ENCODE measurements around the gene ARHGEF19.
"Not testable (repeated sequence)": the region's sequence is repeated elsewhere in the genome, so short reads cannot be mapped to it uniquely, and the experiment has no call there.

ARHGEF19 gene

DNA sequence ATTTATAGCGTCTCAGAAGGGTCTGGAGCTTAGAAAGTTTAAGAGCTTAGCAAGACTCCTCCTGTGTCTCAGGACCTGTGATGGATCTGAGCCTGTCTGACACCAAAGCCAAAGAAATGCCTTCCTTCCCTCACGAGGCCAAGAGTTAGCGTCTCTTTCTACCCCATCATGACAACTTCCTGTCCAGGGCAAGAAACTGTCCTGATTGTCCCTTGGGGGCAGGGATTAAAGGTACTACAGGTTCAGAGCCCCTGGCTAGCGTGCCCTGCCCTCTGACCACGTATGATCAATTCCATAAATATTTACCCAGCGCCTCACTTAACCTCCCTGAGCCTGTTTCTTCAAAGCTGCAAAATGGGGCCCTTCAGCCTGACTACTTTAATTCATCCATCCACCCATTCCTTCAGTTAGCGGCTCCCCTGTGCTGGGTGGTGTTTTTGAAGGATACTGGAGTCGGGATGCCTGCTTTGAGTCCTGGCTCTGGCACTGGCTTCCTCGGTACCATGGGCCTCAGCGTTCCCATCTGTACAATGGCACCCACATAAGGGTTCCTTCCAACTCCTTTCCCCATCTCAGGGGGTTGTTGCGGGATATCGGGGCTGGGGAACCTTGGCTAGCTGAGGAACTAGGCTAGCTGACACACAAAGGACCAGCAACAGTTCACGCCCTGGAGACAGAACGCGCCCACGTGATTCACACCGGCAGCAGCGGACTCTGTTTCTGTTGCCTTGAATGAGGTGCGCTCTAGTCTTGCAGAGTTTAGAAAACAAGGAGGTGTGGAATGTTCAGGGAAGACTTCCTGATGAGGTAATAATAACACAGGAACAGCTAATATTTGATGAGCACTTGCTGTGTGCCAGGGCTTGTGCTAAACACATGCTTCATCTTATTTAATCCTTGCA is 33.6 kb downstream of the ARHGEF19 start:
- DNase-seq = no peak

DNA sequence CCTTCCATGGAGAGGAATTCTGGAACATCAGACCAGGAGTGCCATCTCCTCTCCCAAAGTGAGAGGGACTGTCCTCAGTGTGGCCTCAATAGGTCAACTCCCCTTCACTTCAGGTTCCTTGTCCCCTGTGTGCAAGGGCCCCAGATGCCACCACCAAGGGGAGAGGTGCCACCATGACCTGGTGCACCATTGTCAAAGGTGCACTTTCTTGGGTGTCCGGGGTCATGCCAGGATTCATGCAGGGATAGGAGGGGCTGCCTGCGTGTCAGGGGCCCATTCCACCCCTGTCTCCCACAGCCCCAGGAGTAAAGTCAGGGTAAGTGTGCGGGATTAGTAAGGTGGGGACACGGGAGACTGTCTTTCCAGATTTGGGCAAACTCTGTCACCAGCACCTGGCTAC is 35.1 kb downstream of the ARHGEF19 start:
- DNase-seq = no peak

DNA sequence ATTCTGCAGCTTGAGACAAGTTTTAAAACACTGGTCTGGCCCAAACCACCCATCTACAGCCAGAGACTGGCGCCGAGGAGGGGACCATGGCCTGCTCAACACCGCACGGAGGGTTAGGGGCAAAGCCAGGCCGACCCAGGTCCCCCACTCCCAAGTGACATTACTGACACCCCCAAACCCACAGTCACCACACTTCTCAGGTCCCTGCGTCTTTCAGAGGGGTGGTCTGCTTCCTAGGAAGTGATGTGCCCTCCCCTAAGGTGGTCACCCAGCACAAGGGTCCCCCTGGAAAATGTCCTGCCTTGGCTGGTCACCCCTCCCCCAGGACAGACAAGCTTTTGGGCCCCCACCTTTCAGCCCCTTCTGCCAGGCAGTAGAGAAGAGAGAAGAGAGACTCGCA is 35.8 kb downstream of the ARHGEF19 start:
- DNase-seq = no peak

DNA sequence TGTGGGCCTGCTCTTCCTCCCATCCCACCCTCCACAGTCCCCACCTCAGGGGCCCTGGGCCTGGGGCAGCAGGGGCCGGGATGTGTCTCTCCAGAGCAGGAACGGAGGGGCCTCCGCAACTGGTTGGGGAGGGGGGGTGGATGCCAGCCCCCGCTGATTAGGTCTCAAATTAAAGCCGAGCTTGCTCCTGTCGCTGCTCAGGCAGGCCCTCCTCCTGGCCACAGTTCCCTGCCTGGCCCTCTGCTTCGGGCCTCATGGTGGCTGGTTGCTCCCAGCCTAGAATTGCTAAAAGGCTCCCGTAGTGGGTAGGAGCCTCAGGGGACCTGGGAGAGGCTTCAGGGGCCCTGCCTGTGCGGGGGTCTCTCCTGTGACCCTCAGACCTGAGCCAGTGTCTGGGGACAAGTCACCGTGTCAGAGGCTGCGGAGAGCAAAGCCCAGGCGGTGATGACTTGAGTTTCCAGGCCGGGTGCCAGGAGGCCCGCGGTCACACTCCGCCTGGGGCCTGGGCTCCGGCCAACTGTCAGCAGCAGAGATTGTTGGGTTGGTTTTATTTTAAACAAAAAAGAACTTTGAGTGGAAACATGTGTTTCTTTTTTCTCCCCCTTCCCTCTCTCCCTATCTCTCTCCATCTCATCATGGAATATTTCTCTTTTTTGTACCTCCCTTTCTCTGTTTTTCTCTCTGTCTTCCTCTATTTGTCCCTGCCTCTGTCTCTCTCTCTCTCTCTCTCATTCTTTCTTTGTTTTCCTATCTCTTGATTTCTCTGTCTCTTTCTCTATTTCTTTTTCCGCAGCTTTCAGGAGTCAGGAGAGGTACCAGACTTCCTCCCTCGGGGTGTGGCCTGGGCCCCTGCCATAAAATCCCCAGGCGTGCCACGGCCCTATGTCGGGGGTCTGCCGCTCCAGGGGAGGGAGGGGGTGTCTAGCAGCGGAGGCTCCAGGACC is 36.6 kb downstream of the ARHGEF19 start:
- no peak for DNase-seq

DNA sequence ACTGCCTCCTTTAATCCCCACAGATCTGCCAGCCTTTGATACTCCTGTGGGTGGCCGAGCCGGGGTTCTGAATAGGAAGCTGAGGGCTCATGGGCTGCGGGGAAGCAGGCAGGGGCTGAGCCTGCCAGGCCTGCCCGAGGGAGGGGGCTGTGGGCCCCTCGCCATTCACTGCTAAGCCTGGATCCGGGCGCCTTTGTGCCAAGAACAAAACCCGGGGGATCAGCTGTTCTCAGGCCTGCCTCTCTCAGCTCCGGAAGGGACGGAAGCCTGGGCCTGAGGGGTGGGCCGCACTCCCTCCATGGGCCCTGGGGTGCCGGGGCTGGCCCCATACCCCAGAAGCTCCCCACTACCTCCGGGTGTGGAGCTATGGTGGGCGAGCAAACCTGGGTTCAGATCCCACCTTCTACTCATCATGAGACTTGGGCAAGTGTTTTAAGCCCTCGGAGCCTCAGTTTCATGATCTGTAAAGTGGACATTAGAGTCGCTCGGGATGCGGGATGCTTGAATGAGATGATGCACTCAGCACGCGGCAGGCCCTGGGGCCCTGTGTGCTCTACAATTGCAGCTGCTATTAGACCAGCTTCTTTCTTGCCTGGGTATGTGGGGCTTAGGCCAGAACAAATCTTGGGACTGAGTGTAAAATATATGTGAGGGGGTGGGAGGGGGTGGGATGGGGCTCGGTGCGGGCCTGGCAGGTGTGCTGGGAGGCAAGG is 37.4 kb downstream of the ARHGEF19 start:
- DNase-seq = no peak

DNA sequence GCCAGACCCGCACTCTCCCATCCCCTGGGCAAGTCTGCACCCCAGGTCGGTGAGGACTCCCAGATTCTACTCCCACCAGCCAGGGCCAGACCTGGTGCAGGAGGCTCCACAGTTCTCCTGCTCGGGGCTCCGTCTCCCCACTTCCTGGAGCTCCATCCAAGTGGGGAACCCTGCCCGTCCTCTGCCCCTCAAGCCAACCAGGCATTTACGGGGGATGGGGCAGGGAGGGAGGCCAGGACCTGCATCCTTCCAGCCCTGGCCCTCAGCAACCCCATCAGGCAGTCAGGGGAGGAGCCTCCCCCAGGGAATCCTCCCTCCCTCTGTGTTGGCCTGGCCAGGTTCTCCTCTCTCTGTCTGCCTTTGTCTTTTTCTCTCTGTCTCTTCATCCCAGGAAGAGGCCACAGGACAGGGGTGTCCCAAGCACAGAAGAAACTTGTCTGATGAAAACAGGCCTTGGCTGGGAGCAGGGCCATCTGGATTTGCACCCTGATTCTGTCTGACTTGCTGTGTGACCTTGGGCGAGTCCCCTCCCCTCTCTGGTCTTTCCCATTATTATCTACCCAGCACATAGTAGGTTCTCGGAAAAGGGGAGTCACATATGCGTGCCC is 38.1 kb downstream of the ARHGEF19 start:
- DNase-seq = no peak

DNA sequence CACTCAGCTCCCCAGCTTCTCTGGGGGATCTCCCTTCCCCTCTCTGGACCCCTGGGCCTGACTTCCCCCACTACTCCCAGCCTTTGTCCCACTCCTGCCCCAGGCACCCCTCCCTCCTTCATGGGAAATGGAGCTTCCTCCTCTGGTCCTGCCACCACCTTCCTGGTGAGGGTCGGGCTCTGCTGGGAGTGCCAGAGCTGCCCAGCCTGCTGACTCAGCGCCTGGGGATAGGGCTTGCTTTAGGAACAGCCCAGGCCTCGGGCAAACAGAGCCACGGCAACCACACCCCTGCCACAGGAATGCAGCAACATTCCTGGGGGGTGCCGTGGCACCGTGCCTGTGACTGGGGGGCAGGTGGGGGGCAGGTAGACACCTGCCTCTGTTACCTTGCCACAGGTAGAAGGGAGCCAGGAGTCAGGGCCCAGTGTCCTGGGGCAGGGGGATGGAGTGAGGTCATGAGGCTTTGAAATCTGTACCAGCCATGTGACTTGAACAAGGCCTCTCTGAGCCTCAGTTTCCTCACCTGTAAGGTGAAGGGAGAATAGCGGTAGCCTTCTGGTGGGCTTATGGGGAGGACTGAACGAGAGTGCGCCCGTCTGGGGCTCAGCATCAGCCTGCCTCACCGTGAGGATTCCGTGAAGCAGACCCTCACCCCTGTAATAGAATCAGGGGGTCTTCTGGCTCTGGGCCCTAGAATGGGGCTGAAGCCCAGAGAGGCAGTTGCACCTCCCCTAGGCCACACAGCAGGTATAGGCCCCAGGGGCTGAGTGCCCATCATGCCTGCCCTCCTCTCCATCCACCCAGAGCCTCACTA is 38.8 kb downstream of the ARHGEF19 start:
- no peak for DNase-seq

DNA sequence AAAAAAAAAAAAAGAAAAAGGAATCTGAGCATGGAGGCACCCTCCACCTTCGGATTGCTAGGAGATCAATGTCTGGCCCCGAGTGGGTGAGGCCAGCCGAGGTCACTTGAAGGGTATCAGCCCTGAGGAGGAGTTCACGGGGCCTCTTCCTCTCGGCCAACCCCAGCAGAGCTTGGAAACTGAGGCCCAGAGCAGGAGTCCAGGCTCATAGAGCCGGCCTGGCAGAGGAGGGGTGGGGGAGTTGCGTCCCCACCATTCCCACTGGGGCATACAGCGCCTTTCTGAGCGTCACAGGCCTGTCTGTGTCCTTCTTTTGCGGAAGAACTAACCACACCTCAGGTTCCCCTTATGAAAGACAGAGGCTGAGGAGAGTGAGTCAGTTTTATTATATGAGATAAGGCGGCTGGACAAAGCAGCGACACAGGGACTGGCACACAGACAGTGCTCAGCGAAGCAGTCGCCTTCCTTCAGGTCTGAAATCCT is 39.4 kb downstream of the ARHGEF19 start:
- no peak for DNase-seq

DNA sequence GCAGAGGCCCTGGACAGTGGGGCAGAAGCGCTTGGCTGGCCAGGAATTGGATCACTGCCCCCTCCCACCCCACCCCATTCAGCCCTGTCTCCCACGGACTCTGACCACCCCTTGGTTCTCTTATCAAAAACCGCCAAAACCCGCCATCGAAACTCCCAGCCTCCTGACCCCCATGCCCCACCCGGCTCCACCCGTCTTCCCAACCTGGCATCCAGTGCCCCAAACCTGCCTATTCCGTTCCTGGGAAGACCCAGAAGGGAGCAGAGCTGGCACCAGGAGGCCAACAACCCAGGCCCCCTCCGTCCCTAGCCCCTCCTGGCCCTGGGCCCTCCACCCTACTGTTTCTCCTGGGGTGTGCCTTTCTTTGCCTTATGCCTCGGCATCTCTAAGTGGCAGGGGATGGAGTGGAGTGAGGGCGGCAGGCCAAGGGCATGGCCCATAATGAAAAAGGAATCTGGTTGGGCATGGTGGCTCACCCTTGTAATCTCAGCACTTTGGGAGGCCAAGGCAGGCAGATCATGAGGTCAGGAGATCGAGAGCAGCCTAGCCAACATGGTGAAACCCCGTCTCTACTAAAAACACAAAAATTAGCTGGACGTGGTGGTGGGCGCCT is 40.1 kb downstream of the ARHGEF19 start:
- no peak for DNase-seq

DNA sequence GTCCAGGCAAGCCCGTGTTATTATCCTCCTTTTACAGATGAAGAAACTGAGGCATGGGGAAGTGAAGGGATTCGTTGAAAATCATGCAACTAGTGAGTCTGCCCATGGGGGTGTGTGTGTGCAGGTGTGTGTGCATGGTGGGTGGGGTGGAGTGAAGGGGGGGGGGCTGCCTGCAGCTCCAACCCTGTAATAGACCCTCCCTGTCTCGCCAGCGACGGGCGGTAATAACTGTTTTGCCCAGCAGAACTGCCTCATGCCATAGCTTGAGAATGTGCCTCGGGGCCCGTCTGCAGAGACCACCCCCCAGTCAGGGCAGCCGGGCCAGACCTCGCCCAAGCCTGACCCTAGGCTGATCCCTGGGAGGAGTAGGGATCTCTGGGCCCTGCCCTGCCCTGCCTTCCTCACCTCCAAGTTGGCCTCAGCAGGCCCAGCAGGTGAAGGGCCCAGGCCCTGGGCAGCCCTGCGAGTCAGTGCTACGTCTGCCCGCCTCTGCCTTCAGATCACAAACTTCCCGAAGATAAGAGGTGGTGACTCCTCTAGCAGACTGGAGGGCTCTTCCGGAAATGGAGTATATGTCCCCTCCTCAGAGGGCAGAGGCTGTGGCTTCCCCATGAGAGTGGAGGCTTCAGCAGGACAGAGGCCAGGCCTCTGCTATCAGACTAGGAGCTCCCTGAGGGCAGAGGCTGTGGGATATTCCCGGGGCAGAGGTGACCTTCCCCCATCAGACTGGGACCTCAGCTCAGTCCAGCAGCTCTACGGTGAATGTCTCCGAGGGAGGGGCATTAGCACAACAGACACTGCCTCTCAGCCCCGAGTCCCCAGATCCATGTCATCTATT is 40.9 kb downstream of the ARHGEF19 start:
- no peak for DNase-seq

DNA sequence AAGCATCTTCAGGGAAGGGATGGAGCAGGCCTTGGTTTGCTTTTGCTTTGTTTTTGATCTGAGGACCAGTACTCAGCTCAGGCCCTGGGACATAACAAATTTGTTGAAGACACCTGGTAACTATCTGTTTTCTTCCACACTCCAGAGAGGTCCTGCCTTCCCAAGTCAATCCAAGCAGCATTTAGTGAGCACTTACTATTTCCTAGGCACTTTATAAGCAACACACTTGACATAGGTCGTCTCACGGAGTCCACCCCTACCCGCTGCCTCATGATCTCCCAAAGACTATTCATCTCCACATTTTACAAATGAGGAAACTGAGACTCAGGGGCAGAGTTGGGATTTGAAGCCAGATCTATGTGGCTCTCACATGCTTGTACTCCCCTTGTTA is 42.2 kb downstream of the ARHGEF19 start:
- no peak for DNase-seq

DNA sequence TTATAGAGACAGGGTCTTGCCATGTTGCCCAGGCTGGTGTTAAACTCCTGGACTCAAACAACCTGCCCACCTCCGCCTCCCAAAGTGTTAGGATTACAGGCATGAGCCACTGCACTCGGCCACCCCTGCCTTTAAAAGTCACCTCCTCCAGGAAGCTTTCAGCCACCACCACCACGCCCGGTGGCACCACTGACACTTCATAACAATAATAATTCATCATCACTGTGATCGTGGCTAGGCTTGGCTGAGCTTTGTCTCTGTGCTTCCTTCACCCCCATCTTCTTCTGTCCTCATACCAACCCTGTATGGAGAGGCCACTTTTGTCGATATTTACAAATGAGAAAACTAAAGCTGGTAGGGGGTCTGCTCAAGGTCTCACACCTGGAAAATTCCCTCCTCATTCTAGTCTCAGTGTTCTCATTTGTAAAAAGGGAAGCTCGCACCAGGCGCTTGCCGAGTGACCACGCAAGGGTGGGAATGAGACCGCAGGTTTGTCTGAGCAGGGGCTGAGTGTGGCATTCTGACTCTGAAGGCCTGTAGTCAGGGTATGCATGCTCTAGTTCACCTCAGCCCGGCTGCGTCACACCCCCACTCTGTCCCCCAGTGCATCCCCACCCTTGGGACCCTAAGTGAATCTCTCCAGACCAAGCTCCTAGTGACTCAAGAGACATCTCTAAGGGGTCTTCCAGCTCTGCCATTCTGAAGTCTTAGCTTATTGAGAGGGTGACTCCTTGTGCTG is 43.7 kb downstream of the ARHGEF19 start:
- no peak for DNase-seq

DNA sequence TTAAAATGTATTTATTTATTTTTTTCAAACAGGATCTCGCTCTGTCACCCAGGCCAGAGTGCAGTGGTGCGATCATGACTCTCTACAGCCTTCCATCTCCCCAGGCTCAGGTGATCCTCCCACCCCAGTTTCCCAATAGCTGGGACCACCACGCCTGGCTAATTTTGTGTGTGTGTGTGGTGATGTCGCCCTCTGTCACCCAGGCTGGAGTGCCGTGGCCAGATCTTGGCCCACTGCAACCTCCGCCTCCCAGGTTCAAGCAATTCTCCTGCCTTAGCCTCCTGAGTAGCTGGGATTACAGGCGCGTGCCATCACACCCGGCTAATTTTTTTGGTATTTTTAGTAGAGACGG is 44.3 kb downstream of the ARHGEF19 start:
- not testable (repeated sequence) for DNase-seq

DNA sequence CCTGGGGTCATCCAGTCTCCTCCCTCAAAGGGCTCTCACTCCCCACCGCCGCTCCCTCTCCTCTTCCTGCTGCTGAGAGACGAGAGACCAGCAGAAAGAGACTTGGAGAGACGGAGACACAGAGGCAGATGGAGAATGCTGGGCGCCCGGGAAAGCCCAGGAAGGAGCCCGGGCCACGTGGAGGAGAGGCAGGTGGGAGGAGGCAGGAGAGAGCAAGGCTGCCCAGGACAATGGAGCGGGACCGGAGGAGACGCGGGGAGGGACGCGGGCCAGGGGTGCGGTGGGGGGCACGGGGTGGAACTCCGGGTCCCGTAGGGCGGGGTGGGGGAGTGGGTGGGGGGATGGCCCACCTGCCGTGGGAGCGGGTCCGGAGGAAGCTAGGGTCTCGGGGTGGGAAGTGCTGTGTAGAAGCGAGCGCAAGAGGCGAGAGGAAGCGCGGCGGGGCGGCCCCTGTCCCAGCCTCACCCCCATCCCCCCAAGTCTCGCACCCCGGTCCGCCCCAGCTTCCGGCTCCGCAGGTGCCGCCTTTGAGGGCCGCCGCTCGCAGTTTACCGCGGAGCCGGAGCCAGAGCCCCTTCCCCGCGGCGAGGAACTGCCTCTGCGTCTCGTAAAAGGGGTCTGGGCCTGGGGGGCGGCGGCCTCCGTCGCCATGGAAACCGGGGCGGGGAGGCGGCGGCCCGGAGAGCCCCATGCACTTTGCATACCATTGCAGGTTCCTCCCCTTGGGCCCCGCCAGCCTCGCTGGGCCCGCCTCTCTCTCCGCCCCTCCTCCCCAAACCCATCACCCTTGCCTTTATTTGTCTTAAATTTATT is 44.9 kb downstream of the ARHGEF19 start:
- peak; percentile 82 for DNase-seq

DNA sequence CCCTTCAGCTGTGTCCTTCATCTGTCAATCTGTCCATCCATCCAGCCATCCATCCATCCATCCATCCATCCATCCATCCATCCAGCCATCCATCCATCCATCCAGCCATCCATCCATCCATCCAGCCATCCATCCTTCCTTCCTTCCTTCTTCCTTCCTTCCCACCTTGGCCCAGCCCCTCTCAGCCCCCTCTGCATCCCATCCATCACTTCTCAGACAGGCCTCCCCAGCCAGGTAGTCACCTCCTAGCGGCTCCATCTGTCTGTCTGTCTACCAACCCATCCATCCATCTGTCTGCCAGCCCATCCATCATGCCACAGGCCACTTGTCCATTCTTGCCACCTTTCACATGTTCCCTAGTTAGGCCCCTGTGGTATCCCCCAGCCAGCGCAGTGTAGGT is 46.3 kb downstream of the ARHGEF19 start:
- DNase-seq = no peak

DNA sequence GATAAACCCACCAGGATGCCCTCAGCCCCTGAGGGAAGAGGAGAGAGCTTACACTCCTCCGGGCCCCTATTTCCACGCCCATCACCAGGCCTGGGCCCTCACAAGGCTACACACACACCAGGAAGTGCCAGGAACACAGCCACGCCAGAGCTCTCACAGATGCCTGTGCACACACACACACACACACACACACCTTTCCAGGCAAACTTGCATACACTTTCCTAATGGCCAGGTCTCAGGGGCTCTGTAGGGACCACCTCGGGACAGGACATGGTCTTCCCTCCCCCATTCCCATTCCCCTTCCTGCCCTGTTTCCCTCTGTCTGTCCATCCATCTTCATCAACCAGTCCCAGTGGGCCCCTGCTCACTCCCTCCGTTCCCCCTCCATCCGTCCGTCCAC is 46.9 kb downstream of the ARHGEF19 start:
- DNase-seq = no peak

DNA sequence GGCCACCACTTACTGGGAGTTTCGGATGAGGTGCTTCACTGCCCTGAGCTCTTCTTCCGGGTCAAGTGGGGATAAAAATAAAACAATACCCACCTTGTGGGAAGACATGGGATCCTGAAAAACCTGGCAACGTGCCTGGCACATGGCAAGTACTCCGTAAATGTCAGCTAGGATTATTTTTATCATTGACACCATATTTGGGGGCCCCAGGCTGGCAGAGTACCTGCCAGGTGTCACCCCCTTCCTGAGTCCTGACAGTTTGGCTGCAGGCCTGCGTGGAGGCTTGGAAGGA is 47.4 kb downstream of the ARHGEF19 start:
- DNase-seq = no peak

DNA sequence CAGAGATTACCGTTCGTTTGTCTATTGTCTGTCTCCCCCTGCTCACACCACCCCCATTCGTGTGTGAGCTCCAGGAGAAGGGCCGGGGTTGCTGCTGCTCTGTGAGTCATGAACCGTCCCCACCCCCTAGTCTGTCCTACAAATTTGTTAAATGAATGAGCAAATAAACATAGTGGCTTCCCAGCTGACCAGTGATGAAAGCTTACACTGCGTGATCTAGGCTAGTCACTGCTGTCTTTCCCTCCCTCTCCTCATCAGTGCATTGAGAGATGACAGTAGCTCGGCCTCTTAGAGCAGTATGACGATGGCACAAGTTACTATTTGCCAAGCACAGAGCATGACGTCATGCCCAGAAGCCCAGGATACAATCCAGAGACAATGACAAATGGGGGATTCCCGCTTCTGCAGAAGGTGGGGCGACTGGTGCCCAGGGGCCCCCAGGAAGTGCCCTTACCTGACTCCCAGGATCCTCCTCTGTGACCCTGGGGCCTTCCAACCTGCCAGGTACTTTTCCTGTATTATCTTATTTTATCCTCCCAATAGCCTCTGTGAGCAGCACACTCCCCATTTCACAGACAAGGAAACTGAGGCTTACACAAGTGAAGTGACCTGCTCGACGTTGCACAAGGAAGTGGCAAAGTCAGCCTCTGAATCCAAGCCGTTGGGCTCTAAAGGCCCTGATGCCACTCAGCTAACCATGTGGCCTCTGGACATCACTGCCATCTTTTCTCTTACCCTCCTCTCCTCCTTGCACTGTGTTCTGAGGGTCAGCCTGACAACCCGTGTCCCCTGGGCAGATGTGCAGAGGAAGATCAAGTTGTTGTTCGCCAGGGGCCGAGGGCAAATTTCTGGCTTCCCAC is 48.0 kb downstream of the ARHGEF19 start:
- DNase-seq = no peak
